Measurements from ENCODE around the gene KRTAP26-1.

Gene KRTAP26-1

GRCh38 chr21:30337772-30338171 lies 17.7 kb upstream of the KRTAP26-1 start:
- Histone ChIP-seq H3K4me1 (ENCODE audit: insufficient read depth, low read length, poor library complexity, severe bottlenecking) (no peaks in the 10 kb centered on the region), H3K9ac (ENCODE audit: low read depth, low read length, poor library complexity, severe bottlenecking) (no peak overlapping the region), H3K36me3 (ENCODE audit: insufficient read depth, low read length) (no peaks in the 10 kb centered on the region), H3K4me2 (ENCODE audit: low read depth, low read length, poor library complexity, severe bottlenecking) (no peak overlapping the region), H4K20me1 (ENCODE audit: insufficient read depth, low read length, poor library complexity, severe bottlenecking) (no peaks in the 10 kb centered on the region), H2AFZ (ENCODE audit: low read length) (no peak overlapping the region), H3K9me2 (replicated peaks; ENCODE audit: low read depth, low read length) (no peaks in the 10 kb centered on the region), H3F3A (ENCODE audit: low read depth) (no peaks in the 10 kb centered on the region), H3K9me3 (ENCODE audit: insufficient read depth, low read depth, low read length) (no peaks in the 10 kb centered on the region), H3K27me3 (ENCODE audit: insufficient read depth, low read length, poor library complexity, severe bottlenecking) (no peaks in the 10 kb centered on the region), H3K4me3 (ENCODE audit: low read length, poor library complexity, severe bottlenecking) (no peak overlapping the region), H3K79me2 (ENCODE audit: insufficient read depth, low read length) (no peaks in the 10 kb centered on the region)
- TF ChIP-seq EZH2phosphoT487 (IDR thresholded peaks at IDR 0.05; ENCODE audit: borderline replicate concordance), result no peak
- TF ChIP-seq CTCF (conservative IDR thresholded peaks at IDR 0.05; ENCODE audit: low read length), result no peak

- Histone ChIP-seq H3K4me2 (ENCODE audit: low read depth, low read length, poor library complexity, severe bottlenecking) (no peak within 1 kb of the TSS), H3K27me3 (ENCODE audit: insufficient read depth, low read length, poor library complexity, severe bottlenecking) (no peaks in the 10 kb centered on the region), H4K20me1 (ENCODE audit: insufficient read depth, low read length, poor library complexity, severe bottlenecking) (no peaks in the 10 kb centered on the region), H3K4me1 (ENCODE audit: insufficient read depth, low read length, poor library complexity, severe bottlenecking) (no peaks in the 10 kb centered on the region), H3K9me3 (ENCODE audit: insufficient read depth, low read depth, low read length) (no peaks in the 10 kb centered on the region), H3K36me3 (ENCODE audit: insufficient read depth, low read length) (no peaks in the 10 kb centered on the region), H3K79me2 (ENCODE audit: insufficient read depth, low read length) (no peaks in the 10 kb centered on the region), H3K9ac (ENCODE audit: low read depth, low read length, poor library complexity, severe bottlenecking) (no peak within 1 kb of the TSS), H3K9me2 (replicated peaks; ENCODE audit: low read depth, low read length) (no peaks in the 10 kb centered on the region), H3F3A (ENCODE audit: low read depth) (no peaks in the 10 kb centered on the region), H3K4me3 (ENCODE audit: low read length, poor library complexity, severe bottlenecking) (no peak within 1 kb of the TSS), H2AFZ (ENCODE audit: low read length) (no peak within 1 kb of the TSS)
- TF ChIP-seq CTCF (conservative IDR thresholded peaks at IDR 0.05; ENCODE audit: low read length), result no peak
- TF ChIP-seq EZH2phosphoT487 (IDR thresholded peaks at IDR 0.05; ENCODE audit: borderline replicate concordance), result no peak
Observed at GRCh38 chr21:30337276-30337744, 17.2 kb upstream of the KRTAP26-1 start, which contains the start of gene KRTAP27-1. KRTAP27-1 (minus strand) TSS chr21:30337694; CDS start chr21:30337668, 26 bp downstream.

GRCh38 chr21:30336596-30336995 lies 16.5 kb upstream of the KRTAP26-1 start:
- TF ChIP-seq CTCF (conservative IDR thresholded peaks at IDR 0.05; ENCODE audit: low read length), result no peak
- no peak for TF ChIP-seq EZH2phosphoT487 (IDR thresholded peaks at IDR 0.05; ENCODE audit: borderline replicate concordance)
- no peak overlapping the region for H2AFZ ChIP-seq (ENCODE audit: low read length)

More at GRCh38 chr21:30336596-30336995, 16.5 kb upstream of the KRTAP26-1 start:
- Histone ChIP-seq H3K79me2 (ENCODE audit: insufficient read depth, low read length) (no peaks in the 10 kb centered on the region), H3K9me2 (replicated peaks; ENCODE audit: low read depth, low read length) (no peaks in the 10 kb centered on the region), H3K4me1 (ENCODE audit: insufficient read depth, low read length, poor library complexity, severe bottlenecking) (no peaks in the 10 kb centered on the region), H3K36me3 (ENCODE audit: insufficient read depth, low read length) (no peaks in the 10 kb centered on the region), H4K20me1 (ENCODE audit: insufficient read depth, low read length, poor library complexity, severe bottlenecking) (no peaks in the 10 kb centered on the region), H3K9me3 (ENCODE audit: insufficient read depth, low read depth, low read length) (no peaks in the 10 kb centered on the region), H3K4me2 (ENCODE audit: low read depth, low read length, poor library complexity, severe bottlenecking) (no peak overlapping the region), H3K4me3 (ENCODE audit: low read length, poor library complexity, severe bottlenecking) (no peak overlapping the region), H3K27me3 (ENCODE audit: insufficient read depth, low read length, poor library complexity, severe bottlenecking) (no peaks in the 10 kb centered on the region), H3K9ac (ENCODE audit: low read depth, low read length, poor library complexity, severe bottlenecking) (no peak overlapping the region), H3F3A (ENCODE audit: low read depth) (no peaks in the 10 kb centered on the region)
